Measurements from ENCODE around the gene KCP. TPM values are rescaled to one million over a fixed set of nuclear protein-coding genes. Genes with fewer than 3 reads are reported as not detected.

The KCP gene
- polyA plus RNA-seq, 3 donors, result 0.11 to 0.16 TPM; not detected in 1

- WGBS (ENCODE audit: insufficient coverage), result 95% methylated on average over 23 of the region's 31 CpGs
Measured at GRCh38 chr7:128848289-128849155, 62.0 kb downstream of the KCP start.

DNA sequence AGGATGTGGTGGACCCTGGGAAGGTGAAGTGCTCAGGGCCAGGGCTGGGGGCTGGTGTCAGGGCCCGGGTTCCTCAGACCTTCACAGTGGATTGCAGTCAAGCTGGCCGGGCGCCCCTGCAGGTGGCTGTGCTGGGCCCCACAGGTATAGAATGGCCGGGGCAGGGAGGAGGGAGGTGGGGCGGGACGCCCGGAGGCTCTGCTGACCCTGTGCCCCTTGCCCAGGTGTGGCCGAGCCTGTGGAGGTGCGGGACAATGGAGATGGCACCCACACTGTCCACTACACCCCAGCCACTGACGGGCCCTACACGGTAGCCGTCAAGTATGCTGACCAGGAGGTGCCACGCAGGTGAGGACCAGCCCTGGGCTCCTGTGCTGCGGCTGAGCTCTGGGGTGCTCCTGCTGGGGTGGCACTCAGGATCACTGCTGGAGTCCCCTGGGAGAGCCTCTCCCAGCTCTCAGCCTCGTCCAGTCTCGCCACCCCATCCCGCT lies 62.7 kb downstream of the KCP start:
- H3K27ac Mint-ChIP-seq, result no peak overlapping the region
- TF ChIP-seq, protein P1, sequence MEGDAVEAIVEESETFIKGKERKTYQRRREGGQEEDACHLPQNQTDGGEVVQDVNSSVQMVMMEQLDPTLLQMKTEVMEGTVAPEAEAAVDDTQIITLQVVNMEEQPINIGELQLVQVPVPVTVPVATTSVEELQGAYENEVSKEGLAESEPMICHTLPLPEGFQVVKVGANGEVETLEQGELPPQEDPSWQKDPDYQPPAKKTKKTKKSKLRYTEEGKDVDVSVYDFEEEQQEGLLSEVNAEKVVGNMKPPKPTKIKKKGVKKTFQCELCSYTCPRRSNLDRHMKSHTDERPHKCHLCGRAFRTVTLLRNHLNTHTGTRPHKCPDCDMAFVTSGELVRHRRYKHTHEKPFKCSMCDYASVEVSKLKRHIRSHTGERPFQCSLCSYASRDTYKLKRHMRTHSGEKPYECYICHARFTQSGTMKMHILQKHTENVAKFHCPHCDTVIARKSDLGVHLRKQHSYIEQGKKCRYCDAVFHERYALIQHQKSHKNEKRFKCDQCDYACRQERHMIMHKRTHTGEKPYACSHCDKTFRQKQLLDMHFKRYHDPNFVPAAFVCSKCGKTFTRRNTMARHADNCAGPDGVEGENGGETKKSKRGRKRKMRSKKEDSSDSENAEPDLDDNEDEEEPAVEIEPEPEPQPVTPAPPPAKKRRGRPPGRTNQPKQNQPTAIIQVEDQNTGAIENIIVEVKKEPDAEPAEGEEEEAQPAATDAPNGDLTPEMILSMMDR (IDR thresholded peaks at IDR 0.05), result no peak
- DNase-seq, result no peak

More at GRCh38 chr7:128848289-128849155, 62.0 kb downstream of the KCP start:
- H3K4me1 Mint-ChIP-seq, result no peaks in the 10 kb centered on the region
- no peaks in the 10 kb centered on the region for H3K9me3 Mint-ChIP-seq
- H3K36me3 Mint-ChIP-seq, result no peaks in the 10 kb centered on the region
- Histone ChIP-seq H3K79me2 (ENCODE audit: insufficient read depth, low read length) (no peaks in the 10 kb centered on the region), H3K36me3 (replicated peaks in 1 of 2; ENCODE audit: control insufficient read depth in 1 of 2, insufficient read depth in 2 of 2, low read length in 2 of 2) (no peaks in the 10 kb centered on the region), H3K4me3 (replicated peaks in 1 of 3; ENCODE audit: low read depth in 2 of 3, low read length in 3 of 3) (no peak overlapping the region), H3K27me3 (ENCODE audit: control insufficient read depth in 2 of 2, insufficient read depth in 2 of 2, low read length in 2 of 2) (no peaks in the 10 kb centered on the region), H3K9me3 (replicated peaks in 1 of 2; ENCODE audit: control insufficient read depth in 1 of 2, insufficient read depth in 1 of 2, low read length in 2 of 2) (no peaks in the 10 kb centered on the region), H3K9ac (ENCODE audit: insufficient read depth, low read length, poor library complexity, severe bottlenecking) (no peak overlapping the region), H3K27ac (ENCODE audit: low read depth in 1 of 2, low read length in 2 of 2) (no peak overlapping the region), H3K4me1 (ENCODE audit: control insufficient read depth in 1 of 2, insufficient read depth in 2 of 2, low read length in 2 of 2) (no peaks in the 10 kb centered on the region), H4K20me1 (ENCODE audit: insufficient read depth, low read length) (no peaks in the 10 kb centered on the region), H3K4me2 (replicated peaks; ENCODE audit: extremely low read depth, low read length, poor library complexity, severe bottlenecking) (no peak overlapping the region), H2AFZ (ENCODE audit: insufficient read depth, low read depth, low read length, poor library complexity, severe bottlenecking) (no peak overlapping the region)
- TF ChIP-seq, protein P1 (IDR thresholded peaks at IDR 0.05), result no peak
- H3K27me3 Mint-ChIP-seq (ENCODE audit: low read depth in 3 of 3), result peaks cover 2 to 8% (median 5%) of the 10 kb centered on the region in 3 donors
- peak overlapping the region in 1 of 7 donors; percentile 43 for H3K27ac Mint-ChIP-seq
- intact Hi-C loops (cut with micrococcal nuclease), result no loop called here
- DNase-seq, result no peak
- H3K4me3 Mint-ChIP-seq, result no peak overlapping the region

More for the DNA sequence above, 62.7 kb downstream of the KCP start:
- Histone ChIP-seq H4K20me1 (ENCODE audit: insufficient read depth, low read length) (no peaks in the 10 kb centered on the region), H3K9me3 (replicated peaks in 1 of 2; ENCODE audit: control insufficient read depth in 1 of 2, insufficient read depth in 1 of 2, low read length in 2 of 2) (no peaks in the 10 kb centered on the region), H3K27ac (ENCODE audit: low read depth in 1 of 2, low read length in 2 of 2) (no peak overlapping the region), H3K4me2 (replicated peaks; ENCODE audit: extremely low read depth, low read length, poor library complexity, severe bottlenecking) (no peak overlapping the region), H2AFZ (ENCODE audit: insufficient read depth, low read depth, low read length, poor library complexity, severe bottlenecking) (no peak overlapping the region), H3K9ac (ENCODE audit: insufficient read depth, low read length, poor library complexity, severe bottlenecking) (no peak overlapping the region), H3K79me2 (ENCODE audit: insufficient read depth, low read length) (no peaks in the 10 kb centered on the region), H3K4me3 (replicated peaks in 1 of 3; ENCODE audit: low read depth in 2 of 3, low read length in 3 of 3) (no peak overlapping the region), H3K27me3 (ENCODE audit: control insufficient read depth in 2 of 2, insufficient read depth in 2 of 2, low read length in 2 of 2) (no peaks in the 10 kb centered on the region), H3K36me3 (replicated peaks in 1 of 2; ENCODE audit: control insufficient read depth in 1 of 2, insufficient read depth in 2 of 2, low read length in 2 of 2) (no peaks in the 10 kb centered on the region), H3K4me1 (ENCODE audit: control insufficient read depth in 1 of 2, insufficient read depth in 2 of 2, low read length in 2 of 2) (no peaks in the 10 kb centered on the region)
- H3K27me3 Mint-ChIP-seq (ENCODE audit: low read depth in 3 of 3), result peaks cover 2 to 5% (median 4%) of the 10 kb centered on the region in 3 donors
- H3K36me3 Mint-ChIP-seq, result no peaks in the 10 kb centered on the region
- intact Hi-C loops (cut with micrococcal nuclease), result no loop called here
- WGBS (ENCODE audit: insufficient coverage), result 97% methylated on average over 11 of the region's 17 CpGs
- H3K4me3 Mint-ChIP-seq, result no peak overlapping the region
- H3K4me1 Mint-ChIP-seq, result no peaks in the 10 kb centered on the region
- H3K9me3 Mint-ChIP-seq, result no peaks in the 10 kb centered on the region

Measured in CD14-positive monocyte (primary cell).